Endothelial cell of umbilical vein (primary cell): ENCODE results near the gene TOP2B.

Experiments used
- FOS ChIP-seq: IDR thresholded peaks from 2 replicates; pipeline ENCODE4 v1.6.1; 2011; ENCODE audit warnings: mild to moderate bottlenecking, low read length, moderate library complexity, borderline replicate concordance; ENCODE audit not compliant: insufficient read depth
- TF ChIP-seq, protein P1 (sequence below): IDR thresholded peaks from 2 replicates; pipeline ENCODE4 v1.6.1; 2011; ENCODE audit not compliant: insufficient read depth, insufficient read length

DNA sequence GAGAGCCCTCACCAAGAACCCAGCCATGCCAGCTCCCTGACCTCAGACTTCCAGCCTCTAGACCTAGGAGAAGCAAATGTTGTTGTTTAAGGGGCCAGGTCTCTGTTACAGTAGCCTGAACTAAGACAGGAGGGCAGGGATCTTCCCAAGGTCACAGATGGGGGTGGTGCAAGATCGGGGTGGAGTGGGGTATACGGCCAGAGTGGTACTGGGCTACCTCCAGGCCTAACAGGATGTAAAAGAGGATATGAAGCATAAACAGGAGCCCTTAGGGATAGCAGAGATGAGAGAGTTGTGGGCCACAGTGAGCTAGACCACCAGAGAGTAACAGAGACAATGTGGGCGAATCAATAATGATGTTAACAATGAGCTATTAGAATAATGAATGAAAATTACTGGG lies 82.9 kb downstream of the TOP2B start:
- no peak for TF ChIP-seq FOS
- TF ChIP-seq, protein P1, sequence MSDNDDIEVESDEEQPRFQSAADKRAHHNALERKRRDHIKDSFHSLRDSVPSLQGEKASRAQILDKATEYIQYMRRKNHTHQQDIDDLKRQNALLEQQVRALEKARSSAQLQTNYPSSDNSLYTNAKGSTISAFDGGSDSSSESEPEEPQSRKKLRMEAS = no peak
